ENCODE measurements around the gene FLCN.
"Not testable (repeated sequence)": the region's sequence is repeated elsewhere in the genome, so short reads cannot be mapped to it uniquely, and the experiment has no call there.

FLCN gene

GRCh38 chr17:17206124-17206912 is 30.6 kb downstream of the FLCN start, which contains the start of gene PLD6:
PLD6 (minus strand) TSS chr17:17206333; CDS start chr17:17206286, 47 bp downstream.
- DNase-seq, result peak; percentile 48

GRCh38 chr17:17205368-17206123 is 31.4 kb downstream of the FLCN start:
- peak; percentile 40 for DNase-seq

GRCh38 chr17:17204635-17205231 is 32.2 kb downstream of the FLCN start:
- no peak for DNase-seq

- no peak for DNase-seq
Observed at GRCh38 chr17:17204041-17204591, 32.9 kb downstream of the FLCN start.

- no peak for DNase-seq
Observed at GRCh38 chr17:17203173-17203730, 33.7 kb downstream of the FLCN start.

GRCh38 chr17:17201907-17202306 is 35.1 kb downstream of the FLCN start:
- no peak for DNase-seq

GRCh38 chr17:17201271-17201670 is 35.7 kb downstream of the FLCN start:
- no peak for DNase-seq

GRCh38 chr17:17200831-17201230 is 36.1 kb downstream of the FLCN start:
- DNase-seq, result no peak

GRCh38 chr17:17200311-17200710 is 36.7 kb downstream of the FLCN start:
- no peak for DNase-seq

GRCh38 chr17:17198281-17198680 is 38.7 kb downstream of the FLCN start:
- no peak for DNase-seq

- DNase-seq, result no peak
Observed at GRCh38 chr17:17196776-17197175, 40.2 kb downstream of the FLCN start.

- not testable (repeated sequence) for DNase-seq
Observed at GRCh38 chr17:17195466-17195865, 41.5 kb downstream of the FLCN start.

GRCh38 chr17:17191961-17192381 is 45.0 kb downstream of the FLCN start:
- peak; percentile 71 for DNase-seq

GRCh38 chr17:17191346-17191792 is 45.6 kb downstream of the FLCN start:
- DNase-seq, result no peak

- DNase-seq, result no peak
Observed at GRCh38 chr17:17190188-17190587, 46.8 kb downstream of the FLCN start.

GRCh38 chr17:17189559-17189958 is 47.4 kb downstream of the FLCN start:
- DNase-seq, result no peak

- no peak for DNase-seq
Observed at GRCh38 chr17:17188586-17188985, 48.4 kb downstream of the FLCN start.

- no peak for DNase-seq
Observed at GRCh38 chr17:17186551-17187505, 50.1 kb downstream of the FLCN start.

GRCh38 chr17:17186051-17186450 is 50.9 kb downstream of the FLCN start:
- no peak for DNase-seq

GRCh38 chr17:17184985-17185757 is 51.8 kb downstream of the FLCN start:
- not testable (repeated sequence) for DNase-seq

- DNase-seq, result no peak
Observed at GRCh38 chr17:17183744-17184143, 53.2 kb downstream of the FLCN start.
